ENCODE results near the gene MAP4K2. TPM values are rescaled to one million over a fixed set of nuclear protein-coding genes. Genes with fewer than 3 reads are reported as not detected.

MAP4K2 gene
- total and polyA plus RNA-seq, 2 of the 13 experiments (the other 11 are each of a cell fraction or from before 2014, with no cell fraction given), result 8.3 to 17.6 TPM

GRCh38 chr11:64809781-64810241 lies 6.8 kb upstream of the MAP4K2 start (continued):
- TF ChIP-seq ZNF770 (CRISPR knock-in tag; IDR thresholded peaks at IDR 0.05), result no peak
- no peak for TF ChIP-seq MNT (IDR thresholded peaks at IDR 0.05)
- TF ChIP-seq BORCS8-MEF2B (CRISPR knock-in tag; IDR thresholded peaks at IDR 0.05), result no peak
- TF ChIP-seq SMYD3 (CRISPR knock-in tag; IDR thresholded peaks at IDR 0.05), result no peak
- no peak for TF ChIP-seq ZNF703 (CRISPR knock-in tag; IDR thresholded peaks at IDR 0.05; ENCODE audit: borderline replicate concordance)
- TF ChIP-seq RERE (CRISPR knock-in tag; IDR thresholded peaks at IDR 0.05; ENCODE audit: low read depth), result no peak
- TF ChIP-seq ZNF512 (CRISPR knock-in tag; IDR thresholded peaks at IDR 0.05), result 0 out of 2 replicates have a peak, but pooled peaks have one; percentile 34
- no peak for TF ChIP-seq ZNF234 (CRISPR knock-in tag; conservative IDR thresholded peaks at IDR 0.05)
- no peak for TF ChIP-seq HOXA3 (CRISPR knock-in tag; IDR thresholded peaks at IDR 0.05)
- no peak for TF ChIP-seq ZNF574 (CRISPR knock-in tag; IDR thresholded peaks at IDR 0.05)
- no peak for TF ChIP-seq ZHX1 (CRISPR knock-in tag; IDR thresholded peaks at IDR 0.05; ENCODE audit: low read depth)
- no peak for TF ChIP-seq FOXK2 (IDR thresholded peaks at IDR 0.05)
